GM21619 (cell line): ENCODE results near the gene KCNAB2.

Experiments
- ATAC-seq: cut with Tn5 transposase; IDR thresholded peaks from one replicate; pipeline ENCODE4 v1.9.1; 2021; ENCODE audit not compliant: unreplicated experiment

Gene KCNAB2

GRCh38 chr1:6029351-6029750, 16.3 kb upstream of the KCNAB2 start:
- ATAC-seq = no peak

GRCh38 chr1:6030132-6030531, 15.6 kb upstream of the KCNAB2 start:
- ATAC-seq = no peak

GRCh38 chr1:6030547-6031261, 15.0 kb upstream of the KCNAB2 start:
- no peak for ATAC-seq

- no peak for ATAC-seq
Measured at GRCh38 chr1:6033124-6033523, 12.6 kb upstream of the KCNAB2 start.

GRCh38 chr1:6033986-6034749, 11.5 kb upstream of the KCNAB2 start:
- ATAC-seq = no peak

- no peak for ATAC-seq
Measured at GRCh38 chr1:6034750-6035096, 11.0 kb upstream of the KCNAB2 start.

- no peak for ATAC-seq
Measured at GRCh38 chr1:6035303-6035702, 10.4 kb upstream of the KCNAB2 start.

GRCh38 chr1:6035719-6036118, 10.0 kb upstream of the KCNAB2 start:
- ATAC-seq = no peak

GRCh38 chr1:6037338-6037762, 8.3 kb upstream of the KCNAB2 start:
- peak; percentile 90 for ATAC-seq

GRCh38 chr1:6038603-6039002, 7.1 kb upstream of the KCNAB2 start:
- ATAC-seq = no peak

- no peak for ATAC-seq
Measured at GRCh38 chr1:6039031-6039430, 6.7 kb upstream of the KCNAB2 start.

GRCh38 chr1:6040444-6040843, 5.2 kb upstream of the KCNAB2 start:
- ATAC-seq = no peak

- no peak for ATAC-seq
Measured at GRCh38 chr1:6040861-6041415, 4.8 kb upstream of the KCNAB2 start.

GRCh38 chr1:6041432-6042062, 4.1 kb upstream of the KCNAB2 start:
- ATAC-seq = no peak

GRCh38 chr1:6043561-6043960, 2.1 kb upstream of the KCNAB2 start:
- ATAC-seq = no peak

- ATAC-seq = no peak
Measured at GRCh38 chr1:6044481-6045109, 1.1 kb upstream of the KCNAB2 start.

GRCh38 chr1:6045110-6045502, 582 bp upstream of the KCNAB2 start:
- no peak for ATAC-seq

- no peak for ATAC-seq
Measured at GRCh38 chr1:6046279-6046678, 591 bp downstream of the KCNAB2 start.

GRCh38 chr1:6048179-6048867, 2.6 kb downstream of the KCNAB2 start:
- no peak for ATAC-seq

- no peak for ATAC-seq
Measured at GRCh38 chr1:6049419-6049818, 3.7 kb downstream of the KCNAB2 start.

GRCh38 chr1:6051423-6051822, 5.7 kb downstream of the KCNAB2 start:
- no peak for ATAC-seq
